ENCODE results near the gene SAFB. TPM values are rescaled to one million over a fixed set of nuclear protein-coding genes. Genes with fewer than 3 reads are reported as not detected.

The SAFB gene
- total and polyA plus RNA-seq, 3 donors from 2014 or later: 83.2 to 220 (median 202) TPM

GRCh38 chr19:5600797-5601196, 22.1 kb upstream of the SAFB start:
- TF ChIP-seq POLR2A (IDR thresholded peaks at IDR 0.05) (no peak), CTCF (IDR thresholded peaks at IDR 0.05) (no peak)
- H3K36me3 ChIP-seq (ENCODE audit: low read depth, missing control alignments): no peaks in the 10 kb centered on the region
- no peak overlapping the region for H3K27ac ChIP-seq
- H3K27me3 ChIP-seq: no peaks in the 10 kb centered on the region
- H3K9me3 ChIP-seq: no peaks in the 10 kb centered on the region
- intact Hi-C loops (cut with DNase I; ENCODE audit: low total_unique reads): no loop called here
- WGBS, 2 donors: 82 to 85% methylated on average over 8 of the region's 8 CpGs
- DNase-seq: no peak
- no peak overlapping the region for H3K4me3 ChIP-seq
- H3K4me1 ChIP-seq: no peaks in the 10 kb centered on the region

GRCh38 chr19:5603626-5604025, 19.3 kb upstream of the SAFB start:
- Histone ChIP-seq H3K27me3 (no peaks in the 10 kb centered on the region), H3K9me3 (no peaks in the 10 kb centered on the region), H3K4me3 (no peak overlapping the region), H3K4me1 (no peaks in the 10 kb centered on the region), H3K36me3 (ENCODE audit: low read depth, missing control alignments) (no peaks in the 10 kb centered on the region), H3K27ac (no peak overlapping the region)
- no peak for DNase-seq
- TF ChIP-seq CTCF (IDR thresholded peaks at IDR 0.05): no peak
- no peak for TF ChIP-seq POLR2A (IDR thresholded peaks at IDR 0.05)
- intact Hi-C loops (cut with DNase I; ENCODE audit: low total_unique reads): no loop called here
- 64 to 66% methylated on average over 5 of the region's 5 CpGs for WGBS, 2 donors

GRCh38 chr19:5605362-5605761, 17.5 kb upstream of the SAFB start:
- H3K27ac ChIP-seq: no peak overlapping the region
- no peaks in the 10 kb centered on the region for H3K27me3 ChIP-seq
- no peaks in the 10 kb centered on the region for H3K4me1 ChIP-seq
- no peak for DNase-seq
- intact Hi-C loops (cut with DNase I; ENCODE audit: low total_unique reads): no loop called here
- peaks cover 9% of the 10 kb centered on the region for H3K36me3 ChIP-seq (ENCODE audit: low read depth, missing control alignments)
- TF ChIP-seq CTCF (IDR thresholded peaks at IDR 0.05): no peak
- TF ChIP-seq POLR2A (IDR thresholded peaks at IDR 0.05): no peak
- 90% methylated on average over 3 of the region's 3 CpGs for WGBS, 2 donors
- no peaks in the 10 kb centered on the region for H3K9me3 ChIP-seq
- no peak overlapping the region for H3K4me3 ChIP-seq

- no peak overlapping the region for H3K27ac ChIP-seq
- H3K27me3 ChIP-seq: no peaks in the 10 kb centered on the region
- H3K4me3 ChIP-seq: no peak overlapping the region
- 89% methylated on average over 16 of the region's 16 CpGs for WGBS, 2 donors
- TF ChIP-seq CTCF (IDR thresholded peaks at IDR 0.05) (no peak), POLR2A (IDR thresholded peaks at IDR 0.05) (no peak)
- H3K9me3 ChIP-seq: no peaks in the 10 kb centered on the region
- no peak for DNase-seq
- peaks cover 9% of the 10 kb centered on the region for H3K36me3 ChIP-seq (ENCODE audit: low read depth, missing control alignments)
- intact Hi-C loops (cut with DNase I; ENCODE audit: low total_unique reads): no loop called here
- no peaks in the 10 kb centered on the region for H3K4me1 ChIP-seq
These were observed 15.3 kb upstream of the SAFB start for GRCh38 chr19:5607318-5608275.

Data from testis (tissue), 3 donors.